Vagina (tissue), 2 donors: ENCODE results near the gene STX19.

ENCODE experiments used
- CTCF ChIP-seq, 3 experiments: fragments of 450-650 bp in 2 of 3; fragments of 200-600 bp in 1 of 3; sonication (generic) in 1 of 3; IDR thresholded peaks; one replicate each; pipeline ENCODE4 v1.5.1; 2017 to 2019; ENCODE audit warnings: antibody characterized with exemption in 3 of 3, mild to moderate bottlenecking in 2 of 3, moderate library complexity in 2 of 3
- POLR2A ChIP-seq, 2 donors: fragments of 450-650 bp; IDR thresholded peaks; one replicate each; pipeline ENCODE4 v1.6.1; 2017; ENCODE audit warnings: antibody characterized with exemption in 2 of 2, mild to moderate bottlenecking in 2 of 2, moderate library complexity in 2 of 2
- POLR2AphosphoS5 ChIP-seq, 2 donors: sonication (generic); formaldehyde crosslinking; IDR thresholded peaks; one replicate each; pipeline ENCODE4 v1.9.0; 2017; ENCODE audit warnings: antibody characterized with exemption in 2 of 2, mild to moderate bottlenecking in 2 of 2, low read depth in 1 of 2; ENCODE audit not compliant: insufficient read depth in 1 of 2

- TF ChIP-seq CTCF (IDR thresholded peaks at IDR 0.05) (no peak), POLR2A (IDR thresholded peaks at IDR 0.05) (no peak), POLR2AphosphoS5 (IDR thresholded peaks at IDR 0.05; ENCODE audit: insufficient read depth in 1 of 2, low read depth in 1 of 2) (no peak)
Measured at GRCh38 chr3:94026623-94027022, 1.8 kb downstream of the STX19 start.
